Thoracic aorta (tissue), 2 donors: ENCODE data around the gene MARS2. TPM values are rescaled to one million over a fixed set of nuclear protein-coding genes. Genes with fewer than 3 reads are reported as not detected.
"Not testable (repeated sequence)": the region's sequence is repeated elsewhere in the genome, so short reads cannot be mapped to it uniquely, and the experiment has no call there.

Source experiments
- ATAC-seq: fragments of 150-250 bp; one replicate; pipeline ENCODE4 v1.8.0; 2017; ENCODE audit warnings: low read depth; ENCODE audit not compliant: insufficient number of reproducible peaks, low FRiP score
- DNase-seq: peaks from one replicate; pipeline ENCODE4 v3.0.0-alpha.2; 2020; ENCODE audit warnings: low spot score
- H3K27ac ChIP-seq, 2 donors: fragments of 200-600 bp; sonication (generic); 1 replicate in 1 of 2; 2 replicates in 1 of 2; pipeline ENCODE4 v1.5.1; 2016; ENCODE audit warnings: mild to moderate bottlenecking in 2 of 2, moderate library complexity in 2 of 2
- H3K27me3 ChIP-seq: fragments of 200-600 bp; sonication (generic); replicated peaks from 2 replicates; pipeline ENCODE4 v1.6.0; 2016; ENCODE audit warnings: mild to moderate bottlenecking; ENCODE audit not compliant: insufficient read depth
- H3K36me3 ChIP-seq: fragments of 200-600 bp; sonication (generic); one replicate; pipeline ENCODE4 v1.5.1; 2016
- H3K4me1 ChIP-seq, 2 donors: fragments of 200-600 bp; sonication (generic); 1 replicate in 1 of 2; 2 replicates in 1 of 2; pipeline versions ENCODE4 v1.5.1 to v1.6.0; 2016; ENCODE audit warnings: low read depth in 2 of 2, mild to moderate bottlenecking in 1 of 2; ENCODE audit not compliant: control insufficient read depth in 1 of 2
- H3K4me3 ChIP-seq: fragments of 200-600 bp; sonication (generic); 2 replicates; pipeline ENCODE4 v1.5.1; 2016; ENCODE audit warnings: mild to moderate bottlenecking
- H3K9me3 ChIP-seq: fragments of 200-600 bp; sonication (generic); 2 replicates; pipeline ENCODE4 v1.5.1; 2016
- CTCF ChIP-seq: fragments of 200-600 bp; sonication (generic); IDR thresholded peaks from one replicate; pipeline ENCODE4 v1.5.1; 2019; ENCODE audit warnings: antibody characterized with exemption
- total RNA-seq, 2 donors: library from RNA; depleted of rRNA; stranded (reverse); fragments of >200 nt; gene quantifications; one replicate each; pipeline versions ENCODE4 v1.1.0 to v1.2.3, GENCODE V29; 2016

The MARS2 gene
- total RNA-seq, 2 donors from 2014 or later, result 1.5 to 12.3 TPM

GRCh38 chr2:197707316-197708213 is 2.4 kb downstream of the MARS2 start:
- DNase-seq, result no peak
- ATAC-seq, result no peak
- Histone ChIP-seq H3K27ac (no peak overlapping the region), H3K4me1 (peaks cover 27 to 32% of the 10 kb centered on the region in 2 donors), H3K27me3 (no peaks in the 10 kb centered on the region), H3K4me3 (peak overlapping the region; percentile 79), H3K36me3 (no peaks in the 10 kb centered on the region), H3K9me3 (no peaks in the 10 kb centered on the region)
- TF ChIP-seq CTCF, result peak; percentile 73

GRCh38 chr2:197708331-197708730 is 3.2 kb downstream of the MARS2 start:
- H3K4me1 ChIP-seq, result peaks cover 27 to 32% of the 10 kb centered on the region in 2 donors
- H3K9me3 ChIP-seq, result no peaks in the 10 kb centered on the region
- H3K27ac ChIP-seq, result no peak overlapping the region
- no peaks in the 10 kb centered on the region for H3K36me3 ChIP-seq
- TF ChIP-seq CTCF, result no peak
- no peak for ATAC-seq
- H3K27me3 ChIP-seq, result no peaks in the 10 kb centered on the region
- DNase-seq, result no peak
- H3K4me3 ChIP-seq, result peak overlapping the region; percentile 22

- not testable (repeated sequence) for H3K9me3 ChIP-seq, H3K36me3 ChIP-seq, H3K27me3 ChIP-seq, ATAC-seq, DNase-seq, H3K27ac ChIP-seq
- peak overlapping the region; percentile 22 for H3K4me3 ChIP-seq
- peaks cover 27 to 32% of the 10 kb centered on the region in 2 donors for H3K4me1 ChIP-seq
These were observed 4.0 kb downstream of the MARS2 start for GRCh38 chr2:197709140-197709539.

- Histone ChIP-seq H3K4me3 (no peak overlapping the region), H3K9me3 (no peaks in the 10 kb centered on the region), H3K27me3 (no peaks in the 10 kb centered on the region), H3K36me3 (no peaks in the 10 kb centered on the region), H3K27ac (no peak overlapping the region), H3K4me1 (peaks cover 24 to 32% of the 10 kb centered on the region in 2 donors)
- DNase-seq, result no peak
- ATAC-seq, result no peak
- TF ChIP-seq CTCF, result no peak
These were observed 5.4 kb downstream of the MARS2 start for GRCh38 chr2:197710424-197711042.

GRCh38 chr2:197711578-197711977 is 6.4 kb downstream of the MARS2 start:
- no peaks in the 10 kb centered on the region for H3K36me3 ChIP-seq

More at GRCh38 chr2:197711578-197711977, 6.4 kb downstream of the MARS2 start:
- no peaks in the 10 kb centered on the region for H3K27me3 ChIP-seq
- peaks cover 19 to 25% of the 10 kb centered on the region in 2 donors for H3K4me1 ChIP-seq
- H3K4me3 ChIP-seq, result no peak overlapping the region
- H3K9me3 ChIP-seq, result no peaks in the 10 kb centered on the region
- ATAC-seq (no peak), DNase-seq (no peak)
- TF ChIP-seq CTCF, result no peak
- no peak overlapping the region for H3K27ac ChIP-seq
